Measurements from ENCODE around the gene HOXA3. TPM values are rescaled to one million over a fixed set of nuclear protein-coding genes. Genes with fewer than 3 reads are reported as not detected.

The HOXA3 gene
- total and polyA plus RNA-seq, 2 of the 13 experiments (the other 11 are each of a cell fraction or from before 2014, with no cell fraction given), result 2.9 to 4.6 TPM

GRCh38 chr7:27149842-27150567 is 2.4 kb downstream of the HOXA3 start (continued):
- no peak for TF ChIP-seq ARHGAP35 (CRISPR knock-in tag; IDR thresholded peaks at IDR 0.05; ENCODE audit: borderline replicate concordance)
- 0 out of 2 replicates have a peak, but pooled peaks have one; percentile 3 for TF ChIP-seq PATZ1 (CRISPR knock-in tag; IDR thresholded peaks at IDR 0.05)
- TF ChIP-seq SMAD1 (CRISPR knock-in tag; IDR thresholded peaks at IDR 0.05; ENCODE audit: borderline replicate concordance, low read depth), result peak; percentile 19; the same call in 1 of the 2 replicates
- TF ChIP-seq ZNF83 (CRISPR knock-in tag; IDR thresholded peaks at IDR 0.05; ENCODE audit: borderline replicate concordance), result 0 out of 2 replicates have a peak, but pooled peaks have one; percentile 29
- TF ChIP-seq HNRNPL (IDR thresholded peaks at IDR 0.05; ENCODE audit: low read depth, low read length), result 0 out of 2 replicates have a peak, but pooled peaks have one; percentile 64
- 0 out of 2 replicates have a peak, but pooled peaks have one; percentile 70 for TF ChIP-seq ZNF10 (CRISPR knock-in tag; IDR thresholded peaks at IDR 0.05; ENCODE audit: borderline replicate concordance, low read depth)
- TF ChIP-seq DR1 (CRISPR knock-in tag; IDR thresholded peaks at IDR 0.05), result 0 out of 2 replicates have a peak, but pooled peaks have one; percentile 8

Data from HepG2 (cell line).